LoVo (cell line): ENCODE measurements around the gene BSDC1.
"Not testable (repeated sequence)": the region's sequence is repeated elsewhere in the genome, so short reads cannot be mapped to it uniquely, and the experiment has no call there.

ENCODE experiments used
- DNase-seq: peaks from one replicate; pipeline ENCODE4 v3.0.0-alpha.2; 2016; ENCODE audit warnings: low spot score

Gene BSDC1

DNA sequence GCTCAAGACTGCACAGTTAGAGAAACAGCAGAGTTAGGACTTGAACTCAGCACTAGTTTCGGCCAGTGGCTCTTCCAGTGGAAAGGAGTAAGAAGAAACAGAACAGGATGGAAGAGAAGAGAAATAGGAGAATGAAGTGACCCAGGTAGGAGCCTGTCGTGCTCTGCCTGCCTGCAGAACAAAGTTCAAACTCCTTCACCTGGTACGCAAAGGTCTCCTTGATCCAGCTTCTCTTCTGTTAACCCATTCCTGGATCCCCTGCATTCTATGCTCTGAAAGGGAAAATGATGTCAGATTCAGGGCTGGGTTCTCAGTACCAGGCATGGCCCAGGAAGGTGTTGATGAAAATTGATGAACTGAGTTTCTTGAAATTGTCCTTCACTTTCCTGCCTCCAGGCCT is 35.8 kb downstream of the BSDC1 start:
- no peak for DNase-seq

GRCh38 chr1:32357614-32358013 is 36.6 kb downstream of the BSDC1 start:
- DNase-seq: no peak

DNA sequence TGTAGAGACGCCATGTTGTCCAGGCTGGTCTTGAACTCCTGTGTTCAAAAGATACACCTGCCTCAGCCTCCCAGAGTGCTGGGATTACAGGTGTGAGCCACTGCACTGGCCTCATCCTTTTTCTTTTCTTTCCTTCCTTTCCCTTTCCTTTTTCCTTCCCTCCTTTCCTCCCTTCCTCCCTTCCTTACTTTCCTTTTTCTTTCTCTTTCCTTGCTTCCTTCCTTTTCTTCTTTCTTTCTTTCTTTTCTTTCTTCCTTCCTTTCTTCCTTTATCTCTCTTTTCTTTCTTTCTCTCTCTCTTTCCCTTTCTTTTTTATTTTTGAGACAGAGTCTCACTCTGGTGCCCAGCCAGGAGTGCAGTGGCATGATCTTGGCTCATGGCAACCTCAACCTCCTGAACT is 37.8 kb downstream of the BSDC1 start:
- no peak for DNase-seq

DNA sequence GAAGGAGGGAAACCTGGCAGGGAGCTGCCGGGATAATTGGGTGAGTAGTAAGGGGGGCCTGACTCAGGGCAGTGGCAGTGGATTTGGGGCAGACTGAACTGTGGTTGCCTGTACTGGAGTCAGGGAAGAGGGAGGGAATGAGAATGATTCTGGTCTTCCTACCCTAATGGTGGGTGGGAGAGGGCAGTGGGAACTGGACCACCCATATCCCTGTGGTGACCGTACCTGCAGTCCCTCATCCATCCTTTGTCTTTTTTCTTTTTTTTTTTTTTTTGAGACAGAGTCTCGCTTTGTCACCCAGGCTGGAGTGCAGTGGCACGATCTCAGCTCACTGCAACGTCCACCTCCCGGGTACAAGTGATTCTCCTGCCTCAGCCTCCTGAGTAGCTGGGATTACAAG is 38.5 kb downstream of the BSDC1 start:
- DNase-seq: not testable (repeated sequence)

DNA sequence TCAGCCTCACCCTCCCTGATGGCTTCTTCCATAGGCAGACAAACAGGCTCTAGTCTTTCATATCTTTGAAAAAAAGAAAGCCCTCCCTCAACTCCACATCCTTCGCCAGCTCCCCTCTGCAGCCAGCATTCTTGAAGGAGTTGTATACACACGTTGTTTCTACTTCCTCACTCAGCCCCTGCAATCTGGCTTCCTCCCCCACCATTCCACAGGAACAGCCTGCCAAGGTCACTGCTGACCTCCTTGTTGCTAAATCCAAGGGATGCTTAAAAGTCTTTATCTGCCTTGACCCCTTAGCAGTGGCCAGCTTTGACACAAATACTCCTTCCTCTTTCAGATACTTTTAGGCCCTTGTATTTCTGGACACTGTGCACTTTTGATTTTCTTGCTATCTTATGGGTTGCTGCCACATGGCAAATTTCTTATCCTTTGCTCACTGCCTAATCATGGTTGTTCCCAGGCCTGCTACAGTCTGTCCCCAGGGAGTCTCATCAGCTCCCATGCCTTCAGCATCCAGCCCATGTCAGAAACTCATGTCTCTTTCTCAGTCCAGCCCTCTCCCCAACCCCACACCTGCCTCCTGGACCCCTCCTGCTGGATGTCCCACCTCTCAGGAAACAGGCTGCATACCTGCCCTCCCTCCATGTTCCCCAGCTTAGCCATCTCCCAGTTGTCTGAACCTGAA is 40.2 kb downstream of the BSDC1 start:
- DNase-seq: no peak

DNA sequence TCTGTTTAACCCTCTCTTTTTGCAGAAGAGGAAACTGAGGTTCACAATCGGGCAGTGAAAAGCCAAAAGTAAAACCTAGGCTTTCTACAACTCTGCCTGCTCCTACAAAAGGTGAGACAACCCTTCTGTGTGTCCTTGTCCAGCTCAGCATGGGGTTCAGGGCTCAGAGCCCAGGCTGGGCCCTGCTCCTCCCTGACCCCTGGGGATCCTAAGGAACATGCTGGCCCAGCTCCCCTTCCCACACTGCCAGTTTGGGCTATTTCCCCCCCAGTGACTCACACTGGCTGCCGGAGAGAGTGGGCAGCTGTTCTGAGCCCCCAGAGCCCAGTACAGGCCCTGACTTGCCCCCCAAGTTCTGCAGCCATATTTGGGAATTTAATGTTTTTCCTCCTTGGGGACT is 40.8 kb downstream of the BSDC1 start:
- DNase-seq: no peak

DNA sequence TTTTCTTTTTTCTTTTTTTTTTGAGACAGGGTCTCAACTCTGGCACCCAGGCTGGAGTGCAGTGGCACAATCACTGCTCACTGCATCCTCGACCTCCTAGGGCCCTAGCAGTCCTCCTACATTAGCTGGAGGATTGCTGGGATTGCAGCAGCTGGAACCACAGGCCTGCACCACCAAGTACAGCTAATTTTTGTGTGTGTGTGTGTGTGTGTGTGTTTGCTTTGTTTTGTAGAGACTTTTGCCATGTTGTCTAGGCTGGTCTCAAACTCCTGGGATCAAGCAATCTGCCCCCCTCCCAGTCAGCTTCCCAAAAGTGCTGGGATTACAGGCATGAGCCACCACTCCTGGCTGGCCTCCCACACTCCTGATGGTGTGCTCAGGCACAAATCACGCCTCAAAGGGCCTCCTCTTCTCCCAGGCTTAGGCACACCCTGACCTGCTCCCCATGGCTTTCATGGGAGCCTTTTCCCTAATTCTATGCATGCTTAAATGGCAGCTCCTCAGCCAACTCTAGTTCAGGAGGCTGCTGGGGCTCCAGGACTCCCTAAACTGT is 41.3 kb downstream of the BSDC1 start:
- no peak for DNase-seq

- DNase-seq: no peak
Observed at GRCh38 chr1:32352239-32352745, 41.9 kb downstream of the BSDC1 start.

DNA sequence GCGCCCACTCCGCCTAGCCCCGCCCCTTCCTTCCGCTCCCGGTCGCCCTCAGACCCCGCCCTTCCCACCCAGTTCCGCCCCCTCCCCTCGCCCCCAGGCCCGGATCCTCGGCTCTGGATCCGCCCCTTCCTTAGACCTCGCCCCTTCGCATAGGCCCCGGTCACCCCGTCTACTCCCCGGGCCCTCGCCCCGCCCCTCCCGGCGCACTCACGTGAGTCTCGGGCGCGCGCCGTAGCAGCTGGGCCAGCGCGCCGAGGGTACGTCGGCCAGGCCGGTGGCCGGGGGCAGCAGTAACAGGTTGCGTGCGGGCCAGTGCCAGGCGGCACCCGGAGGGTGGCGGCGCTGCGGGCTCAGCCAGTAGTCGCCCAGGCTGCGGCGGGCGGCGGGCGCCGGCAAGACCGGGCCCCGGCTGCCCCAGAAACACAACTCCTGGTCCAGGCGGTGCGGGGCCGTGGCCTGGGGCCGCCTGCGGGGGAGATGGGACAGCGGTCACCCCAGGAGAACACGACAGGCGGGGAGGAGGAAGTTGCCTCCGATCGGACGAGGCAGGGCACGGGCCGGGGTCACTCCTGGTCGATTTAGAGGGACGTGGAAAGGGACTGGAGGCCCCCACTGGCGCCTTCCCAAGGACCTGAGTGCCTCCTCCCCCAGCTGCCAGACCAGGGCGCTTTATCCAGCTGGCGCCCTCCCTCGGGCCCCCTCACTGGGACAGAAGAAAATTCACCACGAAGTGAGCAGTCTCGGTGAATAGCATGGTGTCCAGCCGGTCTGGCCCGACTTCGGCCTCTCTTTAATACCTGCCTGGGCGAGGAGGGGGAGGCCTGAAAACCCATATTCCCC is 42.6 kb downstream of the BSDC1 start:
- DNase-seq: peak; percentile 92

DNA sequence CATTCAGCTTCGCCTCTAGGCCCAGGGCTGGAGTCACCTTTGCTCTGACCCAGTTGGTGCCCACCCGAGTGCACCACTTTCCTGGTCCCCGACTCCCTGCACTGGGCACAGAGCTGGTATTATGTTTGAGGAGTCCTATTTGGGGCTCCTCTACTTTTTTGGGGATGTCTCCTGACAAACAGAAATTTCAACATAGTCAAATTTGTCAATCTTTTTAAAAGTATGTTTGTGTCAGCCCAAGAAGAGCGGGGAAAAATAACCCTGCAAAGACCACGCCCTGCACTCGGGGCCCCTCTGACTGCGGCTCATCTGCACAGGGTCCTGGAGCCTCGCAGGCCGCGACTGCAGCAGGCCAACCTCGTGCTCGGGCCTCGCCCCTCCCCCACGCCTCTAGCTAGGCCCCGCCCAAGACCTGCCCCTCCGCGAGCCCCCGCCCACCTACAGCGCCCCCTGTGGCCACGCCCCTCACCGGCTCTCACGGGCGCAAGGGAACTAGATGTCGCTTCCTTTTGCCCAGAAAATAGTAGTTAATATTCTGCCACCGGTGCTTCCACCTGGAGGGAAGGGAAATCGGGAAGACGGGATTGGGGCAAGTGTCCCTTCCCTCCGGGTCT is 43.3 kb downstream of the BSDC1 start:
- DNase-seq: no peak

GRCh38 chr1:32349211-32349708 is 45.0 kb downstream of the BSDC1 start:
- DNase-seq: no peak

DNA sequence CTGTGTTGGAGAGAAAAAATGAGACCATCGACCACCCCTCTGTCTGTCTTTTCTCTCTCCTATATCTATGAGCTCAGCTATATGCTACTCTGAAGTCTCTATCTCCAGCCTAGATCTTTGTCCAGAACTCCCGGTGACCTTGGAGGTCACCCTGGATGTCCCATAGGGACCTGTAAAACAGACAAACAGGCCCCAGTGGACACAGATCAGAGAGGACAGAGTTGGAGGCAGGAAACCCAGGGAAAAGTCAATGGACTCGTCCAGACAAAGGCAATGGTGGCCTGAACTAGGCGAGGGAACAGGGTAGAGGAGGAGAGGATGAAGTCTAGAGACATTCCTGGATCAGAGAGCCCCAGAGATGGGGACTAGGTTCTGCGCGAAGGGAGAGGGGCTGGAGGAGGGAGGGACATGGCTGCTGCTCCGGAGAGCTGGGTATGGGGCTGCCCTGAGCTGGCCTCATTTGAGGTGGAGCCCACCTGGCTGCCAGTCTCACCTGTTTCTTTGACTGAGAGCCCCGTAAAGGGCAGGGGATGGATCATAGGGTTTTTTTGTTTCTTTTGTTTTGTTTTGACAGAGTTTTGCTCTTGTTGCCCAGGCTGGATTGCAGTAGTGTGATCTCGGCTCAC is 47.6 kb downstream of the BSDC1 start:
- DNase-seq: no peak

GRCh38 chr1:32345289-32345827 is 48.9 kb downstream of the BSDC1 start:
- DNase-seq: no peak

- no peak for DNase-seq
Observed at GRCh38 chr1:32342704-32343103, 51.5 kb downstream of the BSDC1 start.

- no peak for DNase-seq
Observed at GRCh38 chr1:32341971-32342370, 52.3 kb downstream of the BSDC1 start.

DNA sequence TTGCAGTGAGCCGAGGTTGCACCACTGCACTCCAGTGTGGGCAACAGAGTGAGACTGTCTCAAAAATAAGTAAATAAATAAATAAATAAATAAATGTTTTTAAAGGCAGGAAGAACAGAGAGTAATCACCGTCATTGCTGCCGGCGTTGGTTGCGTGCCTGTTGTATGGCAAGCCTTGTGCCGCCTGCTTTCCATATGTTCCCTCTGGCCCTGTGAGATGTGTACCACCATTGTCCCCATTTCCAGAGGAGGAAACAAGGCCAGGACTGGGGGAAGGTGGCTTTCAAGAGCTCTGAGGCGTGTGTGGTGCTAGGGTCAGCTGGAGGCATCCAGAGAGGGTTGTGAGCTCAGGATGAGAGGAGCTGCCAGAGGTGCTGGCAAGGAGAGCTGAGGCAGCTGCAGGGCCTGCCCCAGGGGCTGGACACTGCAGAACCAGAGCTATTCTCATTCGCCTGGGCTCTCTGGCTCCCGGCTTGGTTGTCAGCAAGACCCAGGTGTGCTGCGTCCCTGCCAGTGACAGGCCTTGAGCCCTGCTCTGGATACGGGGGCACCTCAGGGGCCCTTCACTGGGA is 53.0 kb downstream of the BSDC1 start:
- DNase-seq: no peak

DNA sequence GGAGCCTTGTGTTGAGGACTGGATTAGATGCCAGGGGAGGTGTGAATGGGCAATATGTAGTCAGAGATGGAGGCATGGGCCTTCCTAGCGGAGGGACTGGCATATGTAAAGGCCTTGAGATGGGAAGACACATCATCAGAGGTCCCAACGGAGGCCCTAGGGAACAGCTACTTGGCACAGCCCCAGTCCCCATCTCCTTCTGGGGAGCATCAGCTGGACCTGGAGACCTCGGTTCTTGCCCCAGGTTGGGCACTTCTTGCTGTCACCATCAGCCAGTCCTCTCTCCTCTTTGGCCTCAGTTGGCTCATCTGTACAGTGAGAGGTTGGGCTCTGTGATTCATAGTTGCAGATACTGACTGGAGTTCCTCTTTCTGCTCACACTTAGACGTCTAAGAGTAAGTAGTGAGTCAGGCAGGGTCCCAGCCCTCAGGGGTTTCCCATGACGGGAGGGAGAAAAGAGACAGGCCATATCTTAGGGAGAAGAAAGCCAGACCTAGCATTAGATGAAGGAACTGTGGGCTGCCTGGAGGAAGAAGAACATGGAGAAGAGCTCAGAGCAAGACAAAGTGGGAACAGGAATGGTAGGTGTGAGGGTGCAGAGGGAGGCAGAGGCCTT is 54.8 kb downstream of the BSDC1 start:
- no peak for DNase-seq

GRCh38 chr1:32338637-32339145 is 55.5 kb downstream of the BSDC1 start:
- DNase-seq: no peak

- DNase-seq: no peak
Observed at GRCh38 chr1:32337855-32338636, 56.2 kb downstream of the BSDC1 start.
